Stimulated activated CD8-positive, alpha-beta memory T cell treated with anti-CD3 and anti-CD28 coated beads, Interleukin-15, amount 100 ng/mL, for 48 hours (primary cell): ENCODE results near the gene BAIAP2L2.
"Not testable (repeated sequence)": the region's sequence is repeated elsewhere in the genome, so short reads cannot be mapped to it uniquely, and the experiment has no call there.

Source experiments
- DNase-seq, 2 donors: peaks; one replicate each; pipeline ENCODE4 v3.0.0-alpha.2; 2020; ENCODE audit warnings: low read depth in 2 of 2

Gene BAIAP2L2

DNA sequence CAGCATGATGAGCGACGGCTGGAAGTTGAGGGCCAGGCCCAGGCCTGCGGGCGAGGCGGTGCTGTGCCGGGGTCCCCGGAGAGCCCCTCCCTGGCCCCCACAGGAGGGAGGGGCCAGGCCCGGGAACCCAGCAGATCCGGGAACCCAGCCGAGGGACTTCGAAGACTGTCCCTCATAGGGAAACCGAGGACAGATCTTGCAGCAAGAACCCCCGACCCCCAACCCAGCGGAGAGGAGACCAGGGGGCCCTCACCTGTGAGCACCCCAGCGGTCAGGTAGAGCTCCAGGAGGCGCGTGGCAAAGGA is 28.9 kb downstream of the BAIAP2L2 start:
- no peak for DNase-seq

GRCh38 chr22:38080850-38081635 is 29.4 kb downstream of the BAIAP2L2 start:
- no peak for DNase-seq

DNA sequence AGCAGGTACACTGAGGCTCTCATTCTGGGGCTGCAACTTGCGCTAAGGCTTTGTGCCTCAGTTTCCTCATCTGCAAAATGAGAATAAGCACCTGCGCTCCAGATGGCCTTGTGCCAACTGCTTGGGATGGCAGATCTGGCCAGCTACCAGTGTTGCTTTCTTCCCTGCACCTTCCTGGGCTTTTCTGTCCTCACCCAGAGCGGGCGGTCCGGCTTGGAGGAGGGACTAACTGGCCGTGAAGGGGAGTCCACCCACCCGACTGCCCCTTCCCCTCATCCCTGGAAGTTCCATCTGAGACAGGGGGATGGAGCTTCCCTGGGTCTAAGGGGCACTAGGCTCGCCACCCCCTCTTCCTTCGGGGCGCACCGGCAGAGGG is 30.0 kb downstream of the BAIAP2L2 start:
- DNase-seq: no peak

DNA sequence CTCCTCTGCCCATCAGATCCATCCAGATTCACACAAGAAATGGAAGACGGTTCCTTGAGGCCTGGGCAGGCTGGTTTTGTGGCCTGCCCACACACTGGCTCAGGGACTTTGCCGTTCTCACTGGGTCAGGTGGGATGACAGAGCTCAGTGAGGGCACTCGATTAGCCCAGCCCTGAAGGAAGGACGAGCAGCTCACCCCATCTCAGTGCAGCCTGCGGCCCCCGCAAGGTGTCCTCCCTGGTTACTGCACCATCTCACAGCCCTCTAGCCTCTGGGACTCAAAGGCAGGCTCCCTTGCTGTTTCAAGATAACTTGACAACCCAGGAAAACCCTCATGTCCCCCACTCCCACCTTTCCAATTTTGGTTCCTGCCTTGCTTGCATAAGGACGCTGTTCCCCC is 30.7 kb downstream of the BAIAP2L2 start:
- no peak for DNase-seq

DNA sequence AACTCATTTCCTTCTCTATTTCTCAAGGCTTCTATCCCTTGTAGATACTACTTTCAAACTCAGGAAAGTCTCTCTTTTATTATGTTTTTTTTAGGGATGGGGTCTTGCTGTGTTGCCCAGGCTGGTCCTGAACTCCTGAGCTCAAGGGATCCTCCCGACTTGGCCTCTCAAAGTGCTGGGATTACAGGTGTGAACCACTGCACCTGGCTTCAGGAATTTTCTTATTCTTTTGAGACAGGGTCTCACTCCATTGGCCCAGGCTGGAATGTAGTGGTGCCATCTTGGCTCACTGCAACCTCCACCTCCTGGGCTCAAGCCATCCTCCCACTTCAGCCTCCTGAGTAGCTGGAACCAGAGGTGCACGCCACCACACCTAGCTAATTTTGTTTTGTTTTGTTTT is 31.3 kb downstream of the BAIAP2L2 start:
- DNase-seq: not testable (repeated sequence)

DNA sequence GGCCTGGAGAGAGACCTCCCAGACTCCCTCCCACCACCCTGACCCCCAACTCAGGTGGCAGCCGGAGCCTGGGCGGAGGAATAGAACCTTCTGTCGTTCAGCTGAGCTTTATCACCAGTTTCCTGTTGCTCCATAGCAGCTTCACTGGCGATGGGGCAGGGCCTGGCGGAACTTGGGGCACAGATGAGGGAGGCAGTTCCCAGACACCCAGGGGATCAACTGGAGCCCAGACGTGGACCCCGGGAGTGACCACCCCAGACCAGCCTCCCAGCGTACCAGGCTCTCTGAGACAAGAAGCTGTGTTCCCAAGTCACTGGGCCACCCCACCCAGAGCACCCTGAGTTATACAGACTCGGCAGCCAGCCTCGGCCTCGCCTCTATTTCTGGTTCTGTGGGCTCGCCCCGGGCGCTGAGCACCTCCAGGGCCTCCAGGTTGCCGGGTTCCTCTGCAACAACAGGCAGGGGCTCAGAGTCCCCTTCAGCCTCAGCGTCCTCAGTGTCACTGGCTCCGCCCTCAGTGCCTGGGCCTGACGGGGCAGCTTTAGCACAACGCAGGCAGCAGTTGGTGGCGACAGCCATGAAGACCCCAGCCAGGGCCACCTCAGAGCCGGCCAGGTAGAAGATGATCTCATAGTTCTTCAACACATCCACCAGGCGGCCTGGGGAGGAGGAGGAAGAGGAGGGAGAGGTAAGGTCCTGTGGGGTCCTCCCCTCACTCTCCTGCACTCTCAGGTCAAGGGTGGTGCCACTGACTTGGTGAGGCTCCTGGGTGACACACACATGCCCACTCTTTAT is 32.2 kb downstream of the BAIAP2L2 start:
- DNase-seq: no peak

DNA sequence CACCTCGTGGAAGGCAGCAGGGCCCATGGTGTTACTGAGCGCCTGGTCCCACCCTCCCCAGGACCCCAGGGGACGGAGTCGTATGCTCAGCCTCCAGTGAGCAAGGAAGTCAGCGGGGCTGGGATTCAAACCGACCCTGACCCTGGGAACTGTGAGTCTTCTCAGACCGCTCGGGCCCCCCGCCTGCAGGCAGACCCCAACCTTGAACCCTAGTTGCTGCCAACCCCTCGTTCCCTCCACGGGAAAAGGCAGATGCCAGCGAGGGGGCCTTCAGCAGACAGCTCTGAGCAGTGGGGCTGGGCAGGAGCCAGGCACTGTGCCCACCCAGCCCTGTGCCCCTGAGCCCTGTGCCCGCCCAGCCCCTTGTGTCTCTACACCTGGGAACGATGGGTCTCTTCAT is 32.9 kb downstream of the BAIAP2L2 start:
- no peak for DNase-seq

GRCh38 chr22:38077096-38077495 is 33.4 kb downstream of the BAIAP2L2 start:
- DNase-seq: no peak

DNA sequence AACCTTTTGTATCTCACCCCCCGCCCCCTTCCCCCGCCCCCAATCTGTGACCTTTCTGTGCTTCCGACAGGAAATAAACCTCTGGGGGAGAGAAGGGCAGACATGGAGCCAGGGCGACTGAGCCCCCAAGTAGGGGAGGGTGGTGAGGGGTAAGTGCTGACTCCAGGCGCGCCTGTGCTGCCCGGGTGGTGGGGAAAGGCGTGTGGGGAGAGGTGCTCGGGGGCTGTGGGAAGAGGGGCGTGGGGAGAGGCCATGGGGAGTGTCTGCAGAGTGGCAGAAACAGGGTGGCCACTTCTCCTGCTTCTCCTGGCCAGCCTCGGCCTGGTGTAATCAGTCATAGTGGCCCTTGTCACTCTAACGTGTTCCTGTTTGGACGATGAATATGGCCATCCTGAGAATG is 34.5 kb downstream of the BAIAP2L2 start:
- DNase-seq: no peak

- DNase-seq: no peak
Measured at GRCh38 chr22:38075105-38075825, 35.2 kb downstream of the BAIAP2L2 start.

DNA sequence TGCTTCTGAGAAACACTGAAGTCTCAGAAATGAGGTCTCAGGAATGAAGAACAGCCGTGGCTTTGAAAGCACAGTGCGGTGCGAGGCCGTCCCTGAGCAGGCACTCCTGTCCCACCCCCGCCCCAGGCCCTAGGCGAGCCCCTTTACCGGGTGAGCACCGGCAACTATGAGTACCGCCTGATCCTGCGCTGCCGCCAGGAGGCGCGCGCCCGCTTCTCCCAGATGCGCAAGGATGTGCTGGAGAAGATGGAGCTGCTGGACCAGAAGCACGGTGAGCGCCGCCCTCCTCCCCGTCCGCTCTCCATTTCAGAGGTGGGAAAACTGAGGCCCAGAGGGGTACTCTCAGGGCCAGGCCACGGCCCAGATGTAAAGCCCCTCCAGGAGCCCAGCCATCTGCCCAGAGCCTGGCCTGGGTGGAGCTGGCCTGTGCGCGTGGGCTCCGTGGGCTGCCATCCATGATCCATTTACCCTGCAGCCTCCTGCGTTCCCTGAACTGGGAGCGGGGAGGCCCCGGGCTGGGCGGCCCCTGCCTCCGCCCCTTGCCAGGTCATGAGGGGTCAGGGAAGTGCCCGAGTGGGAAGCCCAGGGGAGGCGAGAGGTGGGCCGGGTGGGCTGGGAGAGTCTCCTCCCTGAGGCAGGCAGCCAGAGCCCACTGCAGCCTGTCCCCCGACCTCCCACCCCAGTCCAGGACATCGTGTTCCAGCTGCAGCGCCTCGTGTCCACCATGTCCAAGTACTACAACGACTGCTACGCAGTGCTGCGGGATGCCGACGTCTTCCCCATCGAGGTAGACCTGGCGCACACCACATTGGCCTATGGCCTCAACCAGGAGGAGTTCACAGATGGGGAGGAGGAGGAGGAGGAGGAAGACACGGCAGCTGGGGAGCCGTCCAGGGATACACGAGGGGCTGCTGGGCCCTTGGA is 36.0 kb downstream of the BAIAP2L2 start:
- DNase-seq: no peak

- no peak for DNase-seq
Measured at GRCh38 chr22:38073150-38074130, 37.0 kb downstream of the BAIAP2L2 start.

- DNase-seq: no peak
Measured at GRCh38 chr22:38072322-38073149, 37.9 kb downstream of the BAIAP2L2 start.

GRCh38 chr22:38071421-38072321 is 38.8 kb downstream of the BAIAP2L2 start:
- no peak for DNase-seq

- no peak for DNase-seq
Measured at GRCh38 chr22:38070250-38070921, 40.1 kb downstream of the BAIAP2L2 start.

GRCh38 chr22:38069372-38070249 is 40.9 kb downstream of the BAIAP2L2 start:
- DNase-seq: no peak
